HG02973 (cell line): ENCODE measurements around the gene MYH6.
"Not testable (repeated sequence)": the region's sequence is repeated elsewhere in the genome, so short reads cannot be mapped to it uniquely, and the experiment has no call there.

Experiments
- ATAC-seq: cut with Tn5 transposase; IDR thresholded peaks from one replicate; pipeline ENCODE4 v1.9.1; 2021; ENCODE audit warnings: moderate library complexity; ENCODE audit not compliant: unreplicated experiment

The MYH6 gene

DNA sequence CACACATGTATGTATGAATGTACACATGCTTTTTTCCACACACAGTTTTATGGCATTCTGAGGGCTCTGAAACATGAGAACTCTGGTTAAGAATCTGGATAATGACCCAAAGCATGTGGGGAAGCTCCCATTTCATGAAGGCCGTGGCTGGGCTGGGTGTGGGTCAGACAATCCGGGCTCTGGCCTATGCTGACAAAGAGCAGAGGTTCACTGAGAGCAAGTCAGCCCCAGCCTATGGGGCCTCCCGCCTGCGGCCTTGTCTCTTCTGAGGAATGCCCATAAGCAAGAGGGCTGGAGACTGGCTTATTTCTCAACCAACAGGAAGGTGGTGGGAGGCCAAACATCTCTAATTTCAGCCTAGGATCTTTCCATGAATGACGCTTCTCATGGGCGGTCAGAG, 8.5 kb downstream of the MYH6 start:
- ATAC-seq = no peak

DNA sequence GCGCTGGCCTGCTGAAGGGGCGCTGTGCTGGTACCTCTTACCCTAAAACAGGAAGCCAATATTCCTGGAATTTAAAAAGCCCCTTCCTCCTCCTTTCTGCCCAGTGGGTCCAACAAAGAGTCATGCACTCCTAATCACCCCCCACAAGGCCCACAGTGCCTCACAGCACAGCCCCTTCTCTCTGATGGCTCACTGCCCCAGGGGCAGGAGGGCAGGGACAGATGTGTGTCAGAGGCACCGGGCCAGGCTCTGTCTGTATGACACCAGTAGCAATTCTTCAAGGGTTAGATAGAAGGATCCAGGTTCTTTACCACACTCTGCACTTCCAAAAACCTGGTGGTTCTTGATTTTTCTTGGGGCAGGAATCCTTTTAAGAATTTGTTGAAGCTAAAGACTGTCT, 8.9 kb downstream of the MYH6 start:
- ATAC-seq = no peak

- ATAC-seq = no peak
Observed at GRCh38 chr14:23398348-23398747, 9.7 kb downstream of the MYH6 start.

DNA sequence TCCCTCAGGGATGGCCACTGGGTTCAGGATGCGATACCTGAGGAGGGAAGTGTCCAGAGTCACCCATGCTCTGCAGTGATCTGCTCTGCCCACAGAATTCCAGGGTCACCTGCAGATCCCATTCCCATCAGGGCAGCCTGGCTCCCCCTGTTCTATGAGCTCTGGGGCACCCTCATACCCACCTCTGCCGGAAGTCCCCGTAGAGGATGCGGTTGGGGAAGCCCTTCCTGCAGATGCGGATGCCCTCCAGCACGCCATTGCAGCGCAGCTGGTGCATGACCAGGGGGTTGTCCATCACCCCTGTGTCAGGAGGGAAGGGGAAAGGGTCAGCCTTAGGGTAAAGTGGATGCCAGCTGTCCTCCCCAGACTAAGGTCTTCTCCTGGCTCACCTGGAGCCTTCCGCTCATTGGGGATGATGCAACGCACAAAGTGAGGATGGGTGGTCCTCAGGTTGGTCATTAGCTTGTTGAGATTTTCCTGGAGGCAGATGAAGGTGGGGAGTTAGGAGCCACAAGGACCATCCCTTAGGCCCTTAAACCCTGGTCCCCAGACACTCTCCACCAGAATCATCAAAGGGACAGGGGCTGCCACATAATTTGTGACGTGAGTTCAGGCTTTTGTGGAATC, 11.2 kb downstream of the MYH6 start:
- no peak for ATAC-seq

- ATAC-seq = no peak
Observed at GRCh38 chr14:23396126-23396525, 11.9 kb downstream of the MYH6 start.

DNA sequence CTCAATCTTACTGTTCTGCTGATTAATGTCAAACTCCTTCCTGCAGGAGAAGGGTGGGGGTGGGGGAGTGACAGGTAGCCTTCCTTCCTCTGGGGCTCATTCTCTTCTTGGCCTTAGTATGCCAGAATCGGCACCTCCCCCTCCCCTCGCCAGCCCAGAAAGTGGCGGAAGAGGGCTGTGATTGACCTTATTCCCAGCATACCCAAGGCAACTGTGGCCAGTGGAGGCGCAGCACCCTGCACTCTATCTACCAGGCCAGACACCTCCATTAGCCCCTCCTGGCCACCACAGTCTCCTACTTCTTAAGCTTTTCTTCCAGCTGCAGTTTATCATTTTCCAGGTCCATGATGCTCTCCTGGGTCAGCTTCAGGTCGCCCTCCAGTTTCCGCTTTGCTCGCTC, 15.5 kb downstream of the MYH6 start:
- ATAC-seq = no peak

- ATAC-seq = not testable (repeated sequence)
Observed at GRCh38 chr14:23389871-23390270, 18.2 kb downstream of the MYH6 start.

DNA sequence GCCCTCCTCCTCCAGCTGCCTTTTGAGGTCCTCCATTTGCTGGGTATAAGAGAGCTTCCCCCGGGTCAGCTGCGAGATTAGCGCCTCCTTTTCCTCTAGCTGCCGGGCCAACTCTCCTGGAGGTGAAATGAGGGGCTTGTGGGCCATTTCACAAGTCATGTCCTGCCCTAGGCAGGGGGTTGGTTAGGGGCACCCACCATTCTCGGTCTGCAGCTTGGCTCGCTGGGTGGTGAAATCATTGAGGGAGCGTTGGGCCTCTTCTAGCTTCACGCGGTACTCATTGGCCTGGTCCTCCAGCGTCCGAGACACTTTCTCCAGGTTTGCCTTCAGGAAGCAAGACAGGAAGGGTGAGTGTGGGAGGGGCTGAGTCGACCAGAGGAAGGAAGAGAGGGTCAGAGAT, 18.7 kb downstream of the MYH6 start:
- ATAC-seq = no peak

DNA sequence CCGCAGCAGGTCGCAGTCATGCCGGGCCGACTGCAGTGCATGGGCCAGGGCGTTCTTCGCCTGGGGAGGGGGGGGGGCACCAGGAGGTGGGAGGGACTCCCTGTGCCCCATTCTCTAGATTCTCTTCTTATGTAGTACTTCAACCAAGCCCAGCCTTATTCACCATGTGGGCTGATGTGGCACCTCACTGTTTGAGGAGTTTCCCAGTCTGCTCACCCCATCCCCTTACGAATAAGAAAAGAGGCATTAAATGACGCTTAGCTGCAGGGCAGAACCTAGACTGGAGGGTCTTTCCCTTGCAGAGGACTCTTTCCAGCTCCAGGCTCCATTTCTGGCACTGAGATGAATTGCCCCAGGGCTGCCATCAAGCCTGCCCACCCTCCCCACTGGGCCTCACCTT, 19.1 kb downstream of the MYH6 start:
- ATAC-seq = no peak

DNA sequence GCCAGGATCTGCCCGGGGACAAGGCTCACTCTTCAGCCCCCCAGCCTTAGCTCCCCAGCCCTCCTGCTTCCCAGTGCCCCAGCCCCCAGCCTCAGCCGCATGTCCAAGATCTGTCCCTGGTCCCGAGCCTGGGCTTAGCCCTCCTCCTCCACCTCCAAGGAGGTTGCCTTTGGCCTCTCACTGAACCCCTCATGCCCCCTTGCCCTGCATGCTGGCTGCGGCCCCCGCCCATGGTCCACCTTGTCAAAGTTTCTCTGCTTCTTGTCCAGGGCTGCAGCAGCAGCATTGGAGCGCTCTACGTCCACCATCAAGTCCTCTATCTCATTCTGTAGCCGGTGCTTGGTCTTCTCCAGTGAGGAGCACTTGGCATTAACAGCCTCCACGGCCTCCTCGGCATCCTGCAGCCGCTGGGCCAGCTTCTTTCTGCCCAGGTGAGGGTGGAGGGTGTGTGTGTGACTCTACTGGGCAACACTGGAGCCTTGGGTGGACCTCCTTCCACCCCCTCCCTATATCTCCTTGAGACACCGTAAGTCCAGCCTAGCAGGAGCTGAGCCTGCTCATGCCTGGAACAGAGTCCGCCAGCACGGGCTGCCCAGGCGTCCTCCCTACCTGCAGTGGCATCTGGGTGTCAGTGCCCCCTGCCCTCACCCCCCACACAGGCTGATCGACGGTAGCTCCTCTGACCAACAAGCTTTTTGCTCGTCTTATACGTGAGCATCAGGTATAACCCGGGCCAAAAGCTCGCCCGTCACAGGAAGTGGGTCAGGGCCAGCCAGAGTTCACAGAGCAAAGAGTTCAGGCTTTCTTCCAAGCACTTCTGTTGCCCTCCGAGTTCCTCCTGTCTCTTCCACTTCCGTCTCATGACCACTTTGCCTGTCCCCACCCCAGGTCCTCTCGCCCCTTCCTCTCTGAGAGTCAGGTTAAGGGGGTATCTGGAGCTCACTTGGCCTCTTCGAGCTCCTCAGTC, 19.9 kb downstream of the MYH6 start:
- ATAC-seq = no peak

DNA sequence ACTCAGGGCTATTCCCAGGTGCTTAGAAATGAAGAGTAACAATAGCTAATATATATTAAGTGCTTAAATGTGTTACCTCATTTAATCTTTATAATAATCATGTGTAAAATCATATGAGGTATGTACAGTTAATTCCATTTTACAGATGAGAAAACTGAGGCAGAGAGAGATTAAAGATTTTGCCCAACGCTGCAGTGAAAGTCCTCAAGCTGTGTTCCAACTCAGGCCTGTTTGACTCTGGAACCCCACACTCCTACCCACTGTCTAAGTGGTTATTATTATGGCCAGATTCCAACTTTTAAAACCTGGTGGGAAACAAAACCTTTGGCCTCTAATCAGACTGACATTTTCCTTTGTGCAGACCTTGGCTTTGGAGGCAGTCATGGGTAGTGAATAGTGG, 21.1 kb downstream of the MYH6 start:
- no peak for ATAC-seq

DNA sequence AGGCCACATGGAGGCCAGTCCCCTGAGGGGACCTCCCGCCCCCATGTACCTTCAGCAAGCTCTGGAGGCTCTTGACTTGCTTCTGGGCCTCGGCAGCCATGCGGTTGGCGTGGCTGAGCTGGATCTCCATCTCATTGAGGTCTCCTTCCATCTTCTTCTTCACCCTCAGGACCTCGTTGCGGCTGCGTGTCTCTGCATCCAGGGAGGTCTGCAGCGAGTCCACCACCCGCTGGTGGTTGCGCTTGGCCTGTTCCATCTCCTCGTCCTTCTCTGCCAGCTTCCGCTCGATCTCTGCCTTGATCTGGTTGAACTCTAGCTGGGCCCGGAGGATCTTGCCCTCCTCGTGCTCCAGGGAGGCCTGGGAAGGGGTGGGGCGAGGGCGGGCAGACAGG, 21.8 kb downstream of the MYH6 start:
- not testable (repeated sequence) for ATAC-seq

DNA sequence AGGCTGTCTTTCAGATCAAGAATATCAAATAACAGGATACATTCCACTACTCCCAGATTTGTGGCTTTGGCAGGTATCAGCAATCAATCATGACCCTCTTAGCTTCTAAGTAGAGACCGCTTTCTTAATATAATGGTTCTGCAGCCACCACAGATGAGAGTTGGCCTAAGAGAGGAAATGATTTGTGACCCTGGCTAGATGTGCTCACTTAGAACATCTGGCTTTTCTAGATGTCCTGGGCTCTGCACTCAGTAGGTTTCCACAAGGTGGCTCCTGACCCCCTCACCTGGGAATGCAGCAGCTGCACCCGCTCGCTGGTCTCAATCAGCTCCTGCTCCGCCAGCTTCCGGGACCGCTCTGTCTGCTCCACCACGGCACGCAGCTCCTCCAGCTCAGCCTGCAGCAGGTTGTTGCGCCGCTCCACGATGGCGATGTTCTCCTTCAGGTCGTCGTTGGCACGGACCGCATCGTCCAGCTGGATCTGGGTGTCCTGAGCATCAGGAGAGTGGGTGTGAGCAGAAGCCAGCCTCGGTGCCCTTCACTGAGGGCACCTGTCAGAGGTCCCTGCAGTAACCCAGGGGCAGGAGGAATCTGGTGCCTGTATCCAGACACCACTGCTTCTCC, 22.3 kb downstream of the MYH6 start:
- no peak for ATAC-seq

GRCh38 chr14:23385244-23385641, 22.8 kb downstream of the MYH6 start:
- no peak for ATAC-seq

GRCh38 chr14:23384364-23385080, 23.6 kb downstream of the MYH6 start:
- no peak for ATAC-seq

DNA sequence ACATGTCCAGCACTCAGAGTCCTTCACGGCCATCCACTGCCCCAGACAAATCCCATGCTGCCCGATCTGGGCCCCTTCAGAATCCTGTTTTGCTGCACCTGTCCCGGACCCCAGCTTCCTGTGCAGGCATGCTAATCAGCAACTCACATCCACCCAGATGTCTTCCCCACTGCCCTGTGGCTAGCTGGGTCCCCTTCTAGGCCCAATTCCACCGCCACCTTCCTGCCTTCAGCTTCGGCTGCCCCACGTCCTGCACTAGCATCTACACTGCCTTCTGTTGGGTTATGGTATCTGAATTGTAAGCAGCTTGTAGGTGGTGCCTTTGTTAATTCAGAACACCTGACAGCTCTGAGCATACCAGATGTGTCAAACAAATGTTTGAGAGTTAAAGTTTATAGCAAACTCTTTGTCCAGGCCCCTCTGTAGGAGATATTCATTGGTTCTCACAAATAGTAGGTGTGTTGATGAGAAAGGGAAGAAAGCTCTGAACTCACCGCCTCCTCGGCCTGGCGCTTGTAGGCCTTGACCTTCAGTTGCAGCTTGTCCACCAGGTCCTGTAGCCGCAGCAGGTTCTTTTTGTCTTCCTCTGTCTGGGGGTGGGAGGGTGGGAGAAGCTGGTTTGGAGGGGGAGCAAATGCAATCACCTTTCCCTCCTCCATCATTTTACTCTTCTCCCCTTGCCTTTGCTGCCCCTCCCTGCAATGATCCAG, 25.2 kb downstream of the MYH6 start:
- no peak for ATAC-seq

- no peak for ATAC-seq
Observed at GRCh38 chr14:23382276-23382675, 25.8 kb downstream of the MYH6 start.

GRCh38 chr14:23381871-23382270, 26.2 kb downstream of the MYH6 start:
- no peak for ATAC-seq

- ATAC-seq = no peak
Observed at GRCh38 chr14:23380976-23381375, 27.1 kb downstream of the MYH6 start.

GRCh38 chr14:23380197-23380914, 27.7 kb downstream of the MYH6 start:
- no peak for ATAC-seq
